ENCODE measurements around the gene TBC1D10A.

DNA sequence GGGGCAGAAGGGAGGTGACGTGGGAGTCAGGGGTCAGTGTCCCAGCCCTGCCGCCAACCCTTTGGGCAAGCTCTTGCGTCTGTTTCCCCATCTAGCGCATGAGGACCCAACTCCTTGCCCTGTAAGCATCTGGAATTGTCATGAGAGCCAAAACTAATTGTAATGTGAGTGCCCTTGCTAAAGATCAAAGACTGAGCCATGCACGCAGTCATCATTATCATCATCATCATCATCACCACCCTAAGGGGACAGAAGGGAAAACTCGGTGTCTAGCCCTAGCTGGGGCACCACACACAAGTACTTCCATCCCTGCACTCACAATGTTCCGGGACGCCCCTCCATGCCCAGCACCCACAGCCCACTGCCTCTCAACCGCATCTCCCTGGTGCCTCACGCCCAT, 82.7 kb downstream of the TBC1D10A start:
- TF ChIP-seq, protein P1, sequence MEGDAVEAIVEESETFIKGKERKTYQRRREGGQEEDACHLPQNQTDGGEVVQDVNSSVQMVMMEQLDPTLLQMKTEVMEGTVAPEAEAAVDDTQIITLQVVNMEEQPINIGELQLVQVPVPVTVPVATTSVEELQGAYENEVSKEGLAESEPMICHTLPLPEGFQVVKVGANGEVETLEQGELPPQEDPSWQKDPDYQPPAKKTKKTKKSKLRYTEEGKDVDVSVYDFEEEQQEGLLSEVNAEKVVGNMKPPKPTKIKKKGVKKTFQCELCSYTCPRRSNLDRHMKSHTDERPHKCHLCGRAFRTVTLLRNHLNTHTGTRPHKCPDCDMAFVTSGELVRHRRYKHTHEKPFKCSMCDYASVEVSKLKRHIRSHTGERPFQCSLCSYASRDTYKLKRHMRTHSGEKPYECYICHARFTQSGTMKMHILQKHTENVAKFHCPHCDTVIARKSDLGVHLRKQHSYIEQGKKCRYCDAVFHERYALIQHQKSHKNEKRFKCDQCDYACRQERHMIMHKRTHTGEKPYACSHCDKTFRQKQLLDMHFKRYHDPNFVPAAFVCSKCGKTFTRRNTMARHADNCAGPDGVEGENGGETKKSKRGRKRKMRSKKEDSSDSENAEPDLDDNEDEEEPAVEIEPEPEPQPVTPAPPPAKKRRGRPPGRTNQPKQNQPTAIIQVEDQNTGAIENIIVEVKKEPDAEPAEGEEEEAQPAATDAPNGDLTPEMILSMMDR (IDR thresholded peaks at IDR 0.05) = no peak
- no peak for TF ChIP-seq EP300 (IDR thresholded peaks at IDR 0.05)
